ENCODE results near the gene UGT2B7. TPM values are rescaled to one million over a fixed set of nuclear protein-coding genes. Genes with fewer than 3 reads are reported as not detected.
"Not testable (repeated sequence)": the region's sequence is repeated elsewhere in the genome, so short reads cannot be mapped to it uniquely, and the experiment has no call there.

UGT2B7 gene
- total and polyA plus RNA-seq, 10 of the 15 experiments (the other 5 are each of a cell fraction or from before 2014, with no cell fraction given): 0.73 to 2.9 (median 1.2) TPM

GRCh38 chr4:69051576-69051943, 44.7 kb upstream of the UGT2B7 start (continued):
- TF ChIP-seq IKZF2 (IDR thresholded peaks at IDR 0.05) (peak in 1 of 2 experiments; percentile 6; a peak in 1 of 4 replicates), MTA2 (IDR thresholded peaks at IDR 0.05; ENCODE audit: low read depth) (peak; percentile 28; the same call in 1 of the 2 replicates), ZSCAN29 (IDR thresholded peaks at IDR 0.05) (no peak), HDGF (IDR thresholded peaks at IDR 0.05) (peak; percentile 65; the same call in 1 of the 2 replicates), ASH2L (IDR thresholded peaks at IDR 0.05; ENCODE audit: borderline replicate concordance, low read depth) (no peak), SP1 (IDR thresholded peaks at IDR 0.05; ENCODE audit: low read depth, low read length) (no peak), ZBED1 (IDR thresholded peaks at IDR 0.05; ENCODE audit: borderline replicate concordance) (no peak)

- BruUV-seq (replicated peaks); H3K9ac ChIP-seq (ENCODE audit: control insufficient read depth, insufficient read depth, low read length); ATAC-seq; H3K27me3 ChIP-seq (replicated peaks in 1 of 2; ENCODE audit: control insufficient read depth in 2 of 2, insufficient read depth in 2 of 2, low read length in 1 of 2); H2AFZ ChIP-seq (ENCODE audit: control insufficient read depth, low read depth, low read length); H3K9me3 ChIP-seq (replicated peaks; ENCODE audit: control insufficient read depth, insufficient read depth, low read length); DNase-seq (ENCODE audit: low read depth, low spot score); H3K4me1 ChIP-seq (ENCODE audit: control insufficient read depth, insufficient read depth, low read length); H3K79me2 ChIP-seq (ENCODE audit: control insufficient read depth, insufficient read depth, low read length); H3K4me3 ChIP-seq; H3K36me3 ChIP-seq (ENCODE audit: control insufficient read depth in 2 of 2, insufficient read depth in 2 of 2, low read length in 1 of 2); H3K4me2 ChIP-seq (ENCODE audit: control insufficient read depth, insufficient read depth); H4K20me1 ChIP-seq (ENCODE audit: control insufficient read depth, insufficient read depth); FAIRE-seq; H3K27ac ChIP-seq (ENCODE audit: control insufficient read depth, insufficient read depth): not testable (repeated sequence)
- TF ChIP-seq IKZF1 (conservative IDR thresholded peaks at IDR 0.05) (0 out of 2 replicates have a peak, but pooled peaks have one; percentile 16), ZNF687 (IDR thresholded peaks at IDR 0.05) (peak; percentile 62)
- intact Hi-C loops (cut with micrococcal nuclease; ENCODE audit: unreplicated experiment) (loop anchor here (10.0 kb wide), 1 partner anchor 559 kb away; no protein-coding TSS in a partner anchor), in situ Hi-C loops (cut with MboI) (loop anchor here (25.0 kb wide), 1 partner anchor 1634 kb away; the partner anchor contains the start of gene UTP3)
- SMC1A ChIA-PET (ENCODE audit: uncharacterized antibody, unreplicated experiment): interaction anchor here (0.7 to 5.8 kb wide), 10 partner anchors 15 to 555 kb away, joined by 3 to 40 read pairs (median 4); no protein-coding TSS in a partner anchor
- CTCF ChIA-PET: interaction anchor here (0.7 to 1.3 kb wide), 5 partner anchors 50 to 556 kb away, joined by 3 read pairs; no protein-coding TSS in a partner anchor
- WGBS (ENCODE audit: insufficient coverage, insufficient replicate concordance, low lambda C conversion rate, missing lambda C conversion rate): 51% methylated on average over 7 of the region's 7 CpGs
- RAD21 ChIA-PET (ENCODE audit: unreplicated experiment): interaction anchor here (0.9 to 4.8 kb wide), 8 partner anchors 9 to 1626 kb away, joined by 3 to 29 read pairs (median 3); no protein-coding TSS in a partner anchor
- POLR2A ChIA-PET: interaction anchor here (0.6 to 1.1 kb wide), 2 partner anchors 15 to 30 kb away, joined by 3 read pairs; no protein-coding TSS in a partner anchor
Measured at GRCh38 chr4:69053309-69053885, 42.9 kb upstream of the UGT2B7 start.

- POLR2A ChIA-PET; H3K4me3 ChIP-seq; H3K79me2 ChIP-seq (ENCODE audit: control insufficient read depth, insufficient read depth, low read length); H2AFZ ChIP-seq (ENCODE audit: control insufficient read depth, low read depth, low read length); H3K4me1 ChIP-seq (ENCODE audit: control insufficient read depth, insufficient read depth, low read length); H3K27me3 ChIP-seq (replicated peaks in 1 of 2; ENCODE audit: control insufficient read depth in 2 of 2, insufficient read depth in 2 of 2, low read length in 1 of 2); H3K9me3 ChIP-seq (replicated peaks; ENCODE audit: control insufficient read depth, insufficient read depth, low read length); H3K4me2 ChIP-seq (ENCODE audit: control insufficient read depth, insufficient read depth); BruUV-seq (replicated peaks); H3K36me3 ChIP-seq (ENCODE audit: control insufficient read depth in 2 of 2, insufficient read depth in 2 of 2, low read length in 1 of 2); H3K9ac ChIP-seq (ENCODE audit: control insufficient read depth, insufficient read depth, low read length); ATAC-seq; H4K20me1 ChIP-seq (ENCODE audit: control insufficient read depth, insufficient read depth); DNase-seq (ENCODE audit: low read depth, low spot score); FAIRE-seq; H3K27ac ChIP-seq (ENCODE audit: control insufficient read depth, insufficient read depth): not testable (repeated sequence)
- ChIA-PET SMC1A (ENCODE audit: uncharacterized antibody, unreplicated experiment) (interaction anchor here (1.0 to 5.8 kb wide), 9 partner anchors 9 to 556 kb away, joined by 3 to 40 read pairs (median 5); no protein-coding TSS in a partner anchor), CTCF (interaction anchor here (1.0 to 1.3 kb wide), 3 partner anchors 149 to 556 kb away, joined by 3 read pairs; no protein-coding TSS in a partner anchor), RAD21 (ENCODE audit: unreplicated experiment) (interaction anchor here (1.0 to 4.8 kb wide), 7 partner anchors 25 to 148 kb away, joined by 3 to 29 read pairs (median 3); no protein-coding TSS in a partner anchor)
- 61% methylated on average over 1 of the region's 1 CpG for WGBS (ENCODE audit: insufficient coverage, insufficient replicate concordance, low lambda C conversion rate, missing lambda C conversion rate)
- in situ Hi-C loops (cut with MboI): loop anchor here (25.0 kb wide), 1 partner anchor 1633 kb away; the partner anchor contains the start of gene UTP3
- intact Hi-C loops (cut with micrococcal nuclease; ENCODE audit: unreplicated experiment): loop anchor here (10.0 kb wide), 1 partner anchor 559 kb away; no protein-coding TSS in a partner anchor
Measured at GRCh38 chr4:69054033-69054432, 42.2 kb upstream of the UGT2B7 start.
